ENCODE results near the gene KLHL26. TPM values are rescaled to one million over a fixed set of nuclear protein-coding genes. Genes with fewer than 3 reads are reported as not detected.
"Not testable (repeated sequence)": the region's sequence is repeated elsewhere in the genome, so short reads cannot be mapped to it uniquely, and the experiment has no call there.

Gene KLHL26
- total RNA-seq, 4 donors from 2014 or later: 7.0 to 15.7 (median 7.6) TPM

DNA sequence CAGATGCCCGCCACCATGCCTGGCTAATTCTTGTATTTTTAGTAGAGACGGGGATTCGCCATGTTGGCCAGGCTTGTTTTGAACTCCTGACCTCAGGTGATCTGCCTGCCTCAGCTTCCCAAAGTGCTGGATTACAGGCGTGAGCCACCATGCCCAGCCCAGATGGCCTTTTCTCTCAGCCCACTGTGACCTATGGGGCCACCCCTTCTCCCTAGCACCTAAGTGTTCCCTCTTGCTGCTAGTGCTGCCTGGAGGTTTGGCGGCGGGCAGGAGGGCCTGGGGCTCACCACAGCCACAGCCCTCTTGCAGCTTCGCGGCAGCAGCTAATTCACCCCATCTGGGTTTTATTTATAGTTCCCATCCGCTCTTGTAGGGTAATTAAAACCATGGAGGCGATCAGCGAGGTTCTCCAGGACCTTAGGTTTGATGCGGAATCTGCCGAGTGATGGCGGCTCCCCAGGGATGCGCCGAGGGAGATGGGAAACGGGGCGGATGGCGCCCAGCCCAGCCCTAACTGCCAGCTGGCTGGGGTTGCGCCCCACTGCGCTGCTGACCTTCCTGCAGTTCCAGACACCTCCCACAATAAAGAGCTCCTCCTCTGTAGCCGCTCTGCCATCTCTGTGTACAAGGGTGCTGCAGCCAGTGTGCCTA lies 45.0 kb upstream of the KLHL26 start:
- H3K27ac ChIP-seq: no peak overlapping the region
- no peaks in the 10 kb centered on the region for H3K9me3 ChIP-seq
- DNase-seq: no peak
- in situ Hi-C loops (cut with MboI; ENCODE audit: low pct_ligation_motif_present in 1 of 4, low pct_unique_long_range_greater_than_20kb in 1 of 4, low sequenced_read_pairs in 3 of 4): loop anchor here (10.0 to 25.0 kb wide), 3 partner anchors 130 to 253 kb away; partner anchors contain the start of gene UPF1 (in 2 of the 4)
- H3K4me1 ChIP-seq: peaks cover 14 to 38% (median 28%) of the 10 kb centered on the region in 4 donors
- TF ChIP-seq POLR2AphosphoS5 (IDR thresholded peaks at IDR 0.05) (no peak), POLR2A (IDR thresholded peaks at IDR 0.05) (no peak)
- intact Hi-C loops (cut with DNase I; ENCODE audit: low total_unique reads): loop anchor here (5.0 kb wide), 1 partner anchor 255 kb away; no protein-coding TSS in a partner anchor
- H3K4me3 ChIP-seq: no peak overlapping the region
- H3K36me3 ChIP-seq: peaks cover 0 to 4% (median 0%) of the 10 kb centered on the region in 4 donors
- WGBS, 2 donors (ENCODE audit: low coverage in 1 of 2): 85 to 93% methylated on average over 4 to 22 of the region's 22 CpGs
- H3K27me3 ChIP-seq: peaks cover 17% of the 10 kb centered on the region

DNA sequence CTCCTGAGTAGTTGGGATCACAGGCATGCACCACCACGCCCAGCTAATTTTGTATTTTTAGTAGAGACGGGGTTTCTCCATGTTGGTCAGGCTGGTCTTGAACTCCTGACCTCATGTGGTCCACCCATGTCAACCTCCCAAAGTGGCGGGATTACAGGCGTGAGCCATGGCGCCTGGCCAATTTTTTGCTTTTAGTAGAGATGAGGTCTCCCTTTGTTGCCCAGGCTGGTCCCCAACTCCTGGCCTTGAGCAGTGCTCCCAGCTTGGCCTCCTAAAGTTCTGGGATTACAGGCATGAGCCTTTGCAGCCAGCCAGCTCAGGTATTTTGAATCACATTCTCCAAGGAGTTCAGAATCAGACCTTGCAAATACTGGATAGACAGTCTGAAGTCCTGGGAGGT lies 44.1 kb upstream of the KLHL26 start:
- in situ Hi-C loops (cut with MboI; ENCODE audit: low pct_ligation_motif_present in 1 of 4, low pct_unique_long_range_greater_than_20kb in 1 of 4, low sequenced_read_pairs in 3 of 4) (loop anchor here (10.0 to 25.0 kb wide), 3 partner anchors 130 to 252 kb away; partner anchors contain the start of gene UPF1 (in 2 of the 4)), intact Hi-C loops (cut with DNase I; ENCODE audit: low total_unique reads) (loop anchor here (5.0 kb wide), 1 partner anchor 255 kb away; no protein-coding TSS in a partner anchor)
- H3K27ac ChIP-seq, H3K4me3 ChIP-seq, H3K36me3 ChIP-seq, H3K9me3 ChIP-seq, DNase-seq: not testable (repeated sequence)
- H3K4me1 ChIP-seq: peaks cover 14 to 37% (median 29%) of the 10 kb centered on the region in 4 donors
- peaks cover 20% of the 10 kb centered on the region for H3K27me3 ChIP-seq
- WGBS, 2 donors (ENCODE audit: low coverage in 1 of 2): 72 to 100% methylated on average over 1 to 5 of the region's 5 CpGs

DNA sequence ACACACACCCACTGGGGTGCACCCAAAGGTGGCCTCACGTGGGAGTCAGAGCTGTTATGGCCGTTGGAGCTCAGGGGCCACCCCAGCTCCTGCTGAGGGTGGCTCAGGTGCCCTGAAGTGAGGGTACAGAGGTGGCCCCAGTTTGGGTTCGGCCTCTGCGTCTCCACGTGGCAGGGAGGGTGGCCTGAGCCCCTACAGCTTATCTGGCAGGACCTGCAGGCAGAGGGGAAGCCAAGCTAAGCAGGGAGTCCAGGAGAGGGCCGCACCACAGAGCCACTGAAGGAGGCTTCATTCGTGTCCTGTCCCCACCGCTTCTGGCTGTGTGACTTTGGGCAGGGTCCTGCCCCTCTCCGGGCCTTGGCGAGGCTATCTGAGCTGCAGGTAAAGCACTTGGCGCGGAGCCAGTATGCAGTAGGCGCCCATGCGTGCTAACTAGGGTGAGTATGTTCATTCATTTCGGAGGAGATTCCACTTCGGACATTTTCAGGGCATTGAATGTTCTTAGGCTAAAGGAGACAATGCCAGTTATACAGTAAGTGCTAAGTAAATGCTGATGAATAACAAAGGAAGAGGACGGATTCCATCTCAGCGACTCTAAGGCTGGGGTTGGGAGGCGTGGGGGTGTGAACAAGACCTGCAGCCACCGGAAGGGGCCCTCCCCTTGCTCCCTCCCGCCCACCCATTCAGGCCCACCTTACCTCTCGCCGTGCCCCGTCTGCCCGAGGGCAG lies 43.3 kb upstream of the KLHL26 start:
- H3K4me1 ChIP-seq: peaks cover 14 to 31% (median 28%) of the 10 kb centered on the region in 4 donors
- WGBS, 2 donors (ENCODE audit: low coverage in 1 of 2): 0 to 34% methylated on average over 5 to 21 of the region's 25 CpGs
- TF ChIP-seq POLR2A (IDR thresholded peaks at IDR 0.05) (no peak), EP300 (IDR thresholded peaks at IDR 0.05; ENCODE audit: low read depth) (no peak), POLR2AphosphoS5 (IDR thresholded peaks at IDR 0.05) (no peak)
- TF ChIP-seq, protein P1, sequence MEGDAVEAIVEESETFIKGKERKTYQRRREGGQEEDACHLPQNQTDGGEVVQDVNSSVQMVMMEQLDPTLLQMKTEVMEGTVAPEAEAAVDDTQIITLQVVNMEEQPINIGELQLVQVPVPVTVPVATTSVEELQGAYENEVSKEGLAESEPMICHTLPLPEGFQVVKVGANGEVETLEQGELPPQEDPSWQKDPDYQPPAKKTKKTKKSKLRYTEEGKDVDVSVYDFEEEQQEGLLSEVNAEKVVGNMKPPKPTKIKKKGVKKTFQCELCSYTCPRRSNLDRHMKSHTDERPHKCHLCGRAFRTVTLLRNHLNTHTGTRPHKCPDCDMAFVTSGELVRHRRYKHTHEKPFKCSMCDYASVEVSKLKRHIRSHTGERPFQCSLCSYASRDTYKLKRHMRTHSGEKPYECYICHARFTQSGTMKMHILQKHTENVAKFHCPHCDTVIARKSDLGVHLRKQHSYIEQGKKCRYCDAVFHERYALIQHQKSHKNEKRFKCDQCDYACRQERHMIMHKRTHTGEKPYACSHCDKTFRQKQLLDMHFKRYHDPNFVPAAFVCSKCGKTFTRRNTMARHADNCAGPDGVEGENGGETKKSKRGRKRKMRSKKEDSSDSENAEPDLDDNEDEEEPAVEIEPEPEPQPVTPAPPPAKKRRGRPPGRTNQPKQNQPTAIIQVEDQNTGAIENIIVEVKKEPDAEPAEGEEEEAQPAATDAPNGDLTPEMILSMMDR (IDR thresholded peaks at IDR 0.05): no peak
- H3K36me3 ChIP-seq: peaks cover 0 to 4% (median 0%) of the 10 kb centered on the region in 4 donors
- peaks cover 28% of the 10 kb centered on the region for H3K27me3 ChIP-seq
- peak overlapping the region in 2 of 4 donors; percentile 25 to 46 for H3K4me3 ChIP-seq
- peak overlapping the region in 2 of 4 donors; percentile 28 to 37 for H3K27ac ChIP-seq
- in situ Hi-C loops (cut with MboI; ENCODE audit: low pct_ligation_motif_present in 1 of 4, low pct_unique_long_range_greater_than_20kb in 1 of 4, low sequenced_read_pairs in 3 of 4) (loop anchor here (10.0 to 25.0 kb wide), 3 partner anchors 131 to 251 kb away; partner anchors contain the start of gene UPF1 (in 2 of the 4)), intact Hi-C loops (cut with DNase I; ENCODE audit: low total_unique reads) (loop anchor here (5.0 kb wide), 1 partner anchor 254 kb away; no protein-coding TSS in a partner anchor)
- DNase-seq: no peak
- H3K9me3 ChIP-seq: no peaks in the 10 kb centered on the region

DNA sequence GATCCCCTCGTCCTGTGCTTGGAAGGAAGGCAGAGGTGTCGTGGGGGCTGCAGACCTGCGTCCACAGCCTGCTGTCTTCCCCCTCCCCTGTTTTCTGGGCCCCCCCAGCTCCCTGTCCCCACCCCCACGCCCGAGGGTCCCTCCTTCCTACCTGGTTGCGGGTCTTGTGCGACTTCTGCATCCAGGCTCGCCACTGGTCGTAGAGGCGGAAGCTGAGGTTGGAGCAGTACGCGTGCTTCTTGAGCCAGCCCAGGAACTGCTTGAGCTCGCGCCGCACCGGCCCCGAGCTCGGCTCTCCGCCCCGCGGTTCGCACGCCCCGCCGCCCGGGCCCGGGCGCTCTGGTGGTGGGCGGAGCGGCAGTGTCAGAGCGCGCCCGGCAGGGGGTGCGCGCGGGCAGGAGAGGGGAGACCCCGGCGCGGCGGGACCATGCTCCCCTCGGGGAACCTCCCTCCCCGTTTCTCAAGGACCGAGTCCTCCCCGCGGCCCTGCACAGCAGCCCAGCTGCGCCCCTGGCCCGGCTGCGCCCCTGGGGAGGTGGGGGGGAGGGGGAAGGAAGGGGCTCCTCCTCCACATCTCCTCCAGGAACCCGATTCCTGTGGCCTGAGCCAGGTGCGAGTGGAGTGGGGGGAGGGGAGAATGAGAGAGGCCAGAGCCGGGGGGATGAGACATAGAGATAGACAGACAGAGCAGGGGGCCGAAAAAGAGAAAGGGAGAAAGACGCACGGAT lies 42.6 kb upstream of the KLHL26 start:
- H3K4me3 ChIP-seq: peak overlapping the region in 3 of 4 donors; percentile 25 to 46 (median 26)
- TF ChIP-seq, protein P1 (IDR thresholded peaks at IDR 0.05): peak; percentile 48 to 92 (median 80)
- TF ChIP-seq POLR2AphosphoS5 (IDR thresholded peaks at IDR 0.05): no peak
- DNase-seq: peak; percentile 79
- no peaks in the 10 kb centered on the region for H3K9me3 ChIP-seq
- WGBS, 2 donors (ENCODE audit: low coverage in 1 of 2): 0 to 2% methylated on average over 3 to 43 of the region's 54 CpGs
- intact Hi-C loops (cut with DNase I; ENCODE audit: low total_unique reads) (loop anchor here (5.0 kb wide), 1 partner anchor 253 kb away; no protein-coding TSS in a partner anchor), in situ Hi-C loops (cut with MboI; ENCODE audit: low pct_ligation_motif_present in 1 of 4, low pct_unique_long_range_greater_than_20kb in 1 of 4, low sequenced_read_pairs in 3 of 4) (loop anchor here (10.0 to 25.0 kb wide), 3 partner anchors 132 to 251 kb away; partner anchors contain the start of gene UPF1 (in 2 of the 4))
- H3K27ac ChIP-seq: peak overlapping the region in 2 of 4 donors; percentile 28 to 37
- peaks cover 14 to 27% (median 25%) of the 10 kb centered on the region in 4 donors for H3K4me1 ChIP-seq
- H3K27me3 ChIP-seq: peaks cover 35% of the 10 kb centered on the region
- H3K36me3 ChIP-seq: peaks cover 0 to 4% (median 0%) of the 10 kb centered on the region in 4 donors

Measured in transverse colon (tissue), 4 donors.